Glutamatergic neuron (in vitro differentiated cells): ENCODE measurements around the gene GPR162. TPM values are rescaled to one million over a fixed set of nuclear protein-coding genes. Genes with fewer than 3 reads are reported as not detected.
A peak's percentile ranks its signal among the peaks of the same experiment; 100 is the strongest.
"Not testable (repeated sequence)": the region's sequence is repeated elsewhere in the genome, so short reads cannot be mapped to it uniquely, and the experiment has no call there.

Experiments used
- DNase-seq: peaks from one replicate; pipeline ENCODE4 v3.0.0; 2022
- H3K27ac Mint-ChIP-seq: one replicate; pipeline ENCODE4 v1.8.0; 2020; ENCODE audit warnings: mild to moderate bottlenecking, mixed read lengths, inconsistent platforms; ENCODE audit not compliant: unreplicated experiment
- H3K27me3 Mint-ChIP-seq: one replicate; pipeline ENCODE4 v1.8.0; 2020; ENCODE audit warnings: mild to moderate bottlenecking, moderate library complexity, mixed read lengths, inconsistent platforms; ENCODE audit not compliant: unreplicated experiment
- H3K36me3 Mint-ChIP-seq: one replicate; pipeline ENCODE4 v1.8.0; 2020; ENCODE audit warnings: mild to moderate bottlenecking, mixed read lengths, inconsistent platforms; ENCODE audit not compliant: unreplicated experiment
- H3K4me1 Mint-ChIP-seq: one replicate; pipeline ENCODE4 v1.8.0; 2020; ENCODE audit warnings: mild to moderate bottlenecking, low read depth, mixed read lengths, inconsistent platforms; ENCODE audit not compliant: unreplicated experiment
- H3K4me3 Mint-ChIP-seq: one replicate; pipeline ENCODE4 v1.8.0; 2020; ENCODE audit warnings: mild to moderate bottlenecking, mixed read lengths, inconsistent platforms; ENCODE audit not compliant: unreplicated experiment
- H3K9me3 Mint-ChIP-seq: one replicate; pipeline ENCODE4 v1.8.0; 2020; ENCODE audit warnings: mild to moderate bottlenecking, moderate library complexity, mixed read lengths, inconsistent platforms; ENCODE audit not compliant: unreplicated experiment
- CTCF ChIP-seq: fragments of 200-600 bp; sonication (generic); IDR thresholded peaks from one replicate; pipeline ENCODE4 v1.5.0; 2021; ENCODE audit not compliant: partially characterized antibody, unreplicated experiment
- total RNA-seq: library from RNA; stranded (reverse); fragmentation: NEBNext Ultra II Directional; extraction: Animal tissue kit (Norgen Biotek cat#: 25700); gene quantifications from one replicate; pipeline ENCODE4 v1.2.1, GENCODE V29; 2021; ENCODE audit not compliant: unreplicated experiment

The GPR162 gene
- total RNA-seq, 1 donor from 2014 or later = 145 TPM

- Mint-ChIP-seq H3K4me1 (peaks cover 20% of the 10 kb centered on the region), H3K27ac (peak within 1 kb of the TSS; percentile 84), H3K36me3 (no peaks in the 10 kb centered on the region), H3K27me3 (peaks cover 16% of the 10 kb centered on the region), H3K4me3 (peak within 1 kb of the TSS; percentile 89), H3K9me3 (peaks cover 23% of the 10 kb centered on the region)
- TF ChIP-seq CTCF = no peak
- DNase-seq = peak; percentile 100
These were observed 51.7 kb downstream of the GPR162 start, which contains the start of gene SPSB2 for GRCh38 chr12:6873094-6874014. TSS of gene SPSB2 (minus strand) at chr12:6873303. CDS start at chr12:6872901, 402 bp downstream.

- Mint-ChIP-seq H3K4me3 (peak overlapping the region; percentile 88), H3K27me3 (peaks cover 12% of the 10 kb centered on the region), H3K4me1 (peaks cover 16% of the 10 kb centered on the region), H3K27ac (peak overlapping the region; percentile 84), H3K9me3 (peaks cover 17% of the 10 kb centered on the region)
- H3K36me3 Mint-ChIP-seq, DNase-seq: not testable (repeated sequence)
These were observed 52.4 kb downstream of the GPR162 start for GRCh38 chr12:6874015-6874368.

Other genes with a start within 250 kb of the GPR162 start
- gene CHD4, start 214.4 kb upstream of the GPR162 start, total RNA-seq = 957 TPM
- gene LPAR5, start 185.9 kb upstream of the GPR162 start, total RNA-seq = not detected
- 2.5 TPM for gene ACRBP, start 174.4 kb upstream of the GPR162 start, total RNA-seq
- gene ING4, start 158.7 kb upstream of the GPR162 start, total RNA-seq = 76.9 TPM
- gene ZNF384, start 132.4 kb upstream of the GPR162 start, total RNA-seq = 83.2 TPM
- 48.8 TPM for gene PIANP, start 121.0 kb upstream of the GPR162 start, total RNA-seq
- gene COPS7A, start 97.8 kb upstream of the GPR162 start, total RNA-seq = 25.9 TPM
- 228 TPM for gene MLF2, start 68.7 kb upstream of the GPR162 start, total RNA-seq
- 966 TPM for gene PTMS, start 55.5 kb upstream of the GPR162 start, total RNA-seq
- gene LAG3, start 49.3 kb upstream of the GPR162 start, total RNA-seq = 7.3 TPM
- gene CD4, start 32.3 kb upstream of the GPR162 start, total RNA-seq = 0.17 TPM
- gene P3H3, start 6.6 kb downstream of the GPR162 start, total RNA-seq = 58.4 TPM
- gene GNB3, start 19.1 kb downstream of the GPR162 start, total RNA-seq = 45.7 TPM
- gene CDCA3, start 29.5 kb downstream of the GPR162 start, total RNA-seq = 5.2 TPM
- 141 TPM for gene USP5, start 30.3 kb downstream of the GPR162 start, total RNA-seq
- gene TPI1, start 45.7 kb downstream of the GPR162 start, total RNA-seq = 663 TPM
- gene SPSB2, start 51.5 kb downstream of the GPR162 start, total RNA-seq = 4.3 TPM
- gene LRRC23, start 83.0 kb downstream of the GPR162 start, total RNA-seq = 2.6 TPM
- gene ENO2, start 92.8 kb downstream of the GPR162 start, total RNA-seq = 182 TPM
- gene ATN1, start 106.1 kb downstream of the GPR162 start, total RNA-seq = 94.6 TPM
- gene RNU7-1, start 122.0 kb downstream of the GPR162 start, total RNA-seq = not detected
- 184 TPM for gene C12orf57, start 122.2 kb downstream of the GPR162 start, total RNA-seq
- 3.8 TPM for gene PTPN6, start 129.5 kb downstream of the GPR162 start, total RNA-seq
- gene PHB2, start 148.8 kb downstream of the GPR162 start, total RNA-seq = 200 TPM
- gene EMG1, start 149.1 kb downstream of the GPR162 start, total RNA-seq = 24.2 TPM
- 53.3 TPM for gene LPCAT3, start 196.7 kb downstream of the GPR162 start, total RNA-seq
- gene C1S, start 238.9 kb downstream of the GPR162 start, total RNA-seq = 3.5 TPM